ENCODE measurements around the gene SLC7A7. TPM values are rescaled to one million over a fixed set of nuclear protein-coding genes. Genes with fewer than 3 reads are reported as not detected.
"Not testable (repeated sequence)": the region's sequence is repeated elsewhere in the genome, so short reads cannot be mapped to it uniquely, and the experiment has no call there.

Gene SLC7A7
- total and polyA plus RNA-seq, 10 of the 15 experiments (the other 5 are each of a cell fraction or from before 2014, with no cell fraction given) = 27.8 to 79.2 (median 50.8) TPM

DNA sequence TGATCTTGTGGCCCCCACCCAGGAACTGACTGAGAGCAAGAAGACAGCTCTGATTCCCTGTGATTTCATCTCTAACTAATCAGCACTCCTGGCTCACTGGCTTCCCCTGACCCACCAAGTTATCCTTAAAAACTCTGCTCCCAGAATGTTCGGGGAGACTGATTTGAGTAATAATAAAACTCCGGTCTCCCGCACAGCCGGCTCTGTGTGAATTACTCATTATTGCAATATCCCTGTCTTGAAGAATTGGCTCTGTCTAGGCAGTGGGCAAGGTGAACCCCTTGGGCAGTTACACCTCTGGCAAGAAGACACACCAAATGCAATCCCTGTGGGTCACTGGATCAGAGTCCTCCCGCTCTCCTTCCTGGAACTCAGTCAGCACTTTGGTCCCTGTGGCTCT is 21.3 kb downstream of the SLC7A7 start:
- RAD21 ChIA-PET (ENCODE audit: unreplicated experiment) = interaction anchor here (0.9 to 9.8 kb wide), 6 partner anchors 15 to 224 kb away, joined by 3 to 219 read pairs (median 4); partner anchors contain the start of genes OXA1L and SLC7A7
- peak overlapping the region; percentile 32; the same call in 1 of the 2 replicates for H3K9ac ChIP-seq (ENCODE audit: control insufficient read depth, insufficient read depth, low read length)
- TSS peak; percentile 47 for BruUV-seq (replicated peaks)
- H2AFZ ChIP-seq (ENCODE audit: control insufficient read depth, low read depth, low read length) = no peak overlapping the region
- H3K79me2 ChIP-seq (ENCODE audit: control insufficient read depth, insufficient read depth, low read length) = peaks cover 32% of the 10 kb centered on the region
- WGBS (ENCODE audit: insufficient coverage, insufficient replicate concordance, low lambda C conversion rate, missing lambda C conversion rate) = 77% methylated on average over 5 of the region's 5 CpGs
- no peaks in the 10 kb centered on the region for H3K27me3 ChIP-seq (replicated peaks in 1 of 2; ENCODE audit: control insufficient read depth in 2 of 2, insufficient read depth in 2 of 2, low read length in 1 of 2)
- FAIRE-seq = no peak
- intact Hi-C loops (cut with micrococcal nuclease; ENCODE audit: unreplicated experiment) = loop anchor here (10.0 kb wide), 1 partner anchor 309 kb away; no protein-coding TSS in a partner anchor
- POLR2A ChIA-PET = interaction anchor here (0.8 to 11.3 kb wide), 5 partner anchors 15 to 77 kb away, joined by 4 to 245 read pairs (median 5); partner anchors contain the start of genes LRP10, OXA1L and SLC7A7
- peak overlapping the region; percentile 78 for H3K4me2 ChIP-seq (ENCODE audit: control insufficient read depth, insufficient read depth)
- no peaks in the 10 kb centered on the region for H4K20me1 ChIP-seq (ENCODE audit: control insufficient read depth, insufficient read depth)
- DNase-seq (ENCODE audit: low read depth, low spot score) = no peak
- SMC1A ChIA-PET (ENCODE audit: uncharacterized antibody, unreplicated experiment) = interaction anchor here (0.8 to 20.3 kb wide), 6 partner anchors 16 to 214 kb away, joined by 3 to 395 read pairs (median 6); partner anchors contain the start of gene SLC7A7
- peak overlapping the region; percentile 75 for H3K27ac ChIP-seq (ENCODE audit: control insufficient read depth, insufficient read depth)
- TF ChIP-seq SMARCA5 (IDR thresholded peaks at IDR 0.05) = no peak
- no peak for TF ChIP-seq NRF1 (conservative IDR thresholded peaks at IDR 0.05; ENCODE audit: low read depth, low read length)
- TF ChIP-seq ATF2 (IDR thresholded peaks at IDR 0.05; ENCODE audit: low read length) = no peak
- TF ChIP-seq FOXM1 (IDR thresholded peaks at IDR 0.05; ENCODE audit: low read depth, low read length) = peak; percentile 20; the same call in 1 of the 2 replicates
- no peak for TF ChIP-seq HDGF (IDR thresholded peaks at IDR 0.05)
- no peak for TF ChIP-seq KDM1A (IDR thresholded peaks at IDR 0.05; ENCODE audit: borderline replicate concordance)
- TF ChIP-seq RB1 (IDR thresholded peaks at IDR 0.05; ENCODE audit: borderline replicate concordance) = no peak
- no peak for TF ChIP-seq RCOR1 (conservative IDR thresholded peaks at IDR 0.05; ENCODE audit: low read depth, low read length)
- H3K9me3 ChIP-seq (replicated peaks; ENCODE audit: control insufficient read depth, insufficient read depth, low read length) = no peaks in the 10 kb centered on the region; the same call in 2 of the 3 replicates
- peak overlapping the region; percentile 13; the same call in 1 of the 2 replicates for H3K4me3 ChIP-seq
- in situ Hi-C loops (cut with MboI) = no loop called here
- CTCF ChIA-PET = interaction anchor here (0.9 to 4.1 kb wide), 9 partner anchors 10 to 224 kb away, joined by 3 to 37 read pairs (median 5); partner anchors contain the start of genes ABHD4 and SLC7A7
- no peak for ATAC-seq
- peaks cover 0 to 2% of the 10 kb centered on the region in 2 experiments; a peak in 2 of 4 replicates for H3K36me3 ChIP-seq (ENCODE audit: control insufficient read depth in 2 of 2, insufficient read depth in 2 of 2, low read length in 1 of 2)
- peaks cover 68% of the 10 kb centered on the region for H3K4me1 ChIP-seq (ENCODE audit: control insufficient read depth, insufficient read depth, low read length)

DNA sequence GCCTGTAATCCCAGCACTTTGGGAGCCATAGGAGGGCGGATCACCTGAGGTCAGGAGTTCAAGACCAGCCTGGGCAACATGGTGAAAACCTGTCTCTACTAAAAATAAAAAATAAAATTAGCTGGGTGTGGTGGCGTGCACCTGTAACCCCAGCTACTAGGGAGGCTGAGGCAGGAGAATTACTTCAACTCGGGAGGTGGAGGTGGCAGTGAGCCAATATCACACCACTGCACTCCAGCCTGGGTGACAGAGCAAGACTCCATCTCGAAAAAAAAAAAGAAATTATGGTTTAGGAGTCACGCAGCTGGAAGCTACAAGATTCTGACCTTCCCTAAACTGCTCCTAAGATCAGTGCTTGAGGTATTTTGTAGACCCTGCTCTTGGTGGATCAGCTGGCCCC is 21.7 kb downstream of the SLC7A7 start:
- POLR2A ChIA-PET = interaction anchor here (0.9 to 11.3 kb wide), 3 partner anchors 15 to 37 kb away, joined by 3 to 245 read pairs (median 4); partner anchors contain the start of gene SLC7A7
- peaks cover 31% of the 10 kb centered on the region for H3K79me2 ChIP-seq (ENCODE audit: control insufficient read depth, insufficient read depth, low read length)
- CTCF ChIA-PET = interaction anchor here (1.1 to 2.7 kb wide), 5 partner anchors 10 to 223 kb away, joined by 3 to 16 read pairs (median 5); no protein-coding TSS in a partner anchor
- H4K20me1 ChIP-seq (ENCODE audit: control insufficient read depth, insufficient read depth); FAIRE-seq; H3K9me3 ChIP-seq (replicated peaks; ENCODE audit: control insufficient read depth, insufficient read depth, low read length); H3K27me3 ChIP-seq (replicated peaks in 1 of 2; ENCODE audit: control insufficient read depth in 2 of 2, insufficient read depth in 2 of 2, low read length in 1 of 2); H2AFZ ChIP-seq (ENCODE audit: control insufficient read depth, low read depth, low read length); H3K4me3 ChIP-seq; BruUV-seq (replicated peaks); DNase-seq (ENCODE audit: low read depth, low spot score); in situ Hi-C loops (cut with MboI); H3K36me3 ChIP-seq (ENCODE audit: control insufficient read depth in 2 of 2, insufficient read depth in 2 of 2, low read length in 1 of 2); ATAC-seq; H3K9ac ChIP-seq (ENCODE audit: control insufficient read depth, insufficient read depth, low read length): not testable (repeated sequence)
- peaks cover 66% of the 10 kb centered on the region for H3K4me1 ChIP-seq (ENCODE audit: control insufficient read depth, insufficient read depth, low read length)
- SMC1A ChIA-PET (ENCODE audit: uncharacterized antibody, unreplicated experiment) = interaction anchor here (1.2 to 20.3 kb wide), 5 partner anchors 15 to 215 kb away, joined by 3 to 395 read pairs (median 8); partner anchors contain the start of gene SLC7A7
- H3K27ac ChIP-seq (ENCODE audit: control insufficient read depth, insufficient read depth) = peak overlapping the region; percentile 75
- RAD21 ChIA-PET (ENCODE audit: unreplicated experiment) = interaction anchor here (0.9 to 9.8 kb wide), 5 partner anchors 15 to 224 kb away, joined by 3 to 219 read pairs (median 4); partner anchors contain the start of genes OXA1L and SLC7A7
- intact Hi-C loops (cut with micrococcal nuclease; ENCODE audit: unreplicated experiment) = loop anchor here (10.0 kb wide), 1 partner anchor 309 kb away; no protein-coding TSS in a partner anchor
- 0 out of 2 replicates have a peak overlapping the region, but pooled peaks have one; percentile 78 for H3K4me2 ChIP-seq (ENCODE audit: control insufficient read depth, insufficient read depth)
- WGBS (ENCODE audit: insufficient coverage, insufficient replicate concordance, low lambda C conversion rate, missing lambda C conversion rate) = 65% methylated on average over 5 of the region's 5 CpGs

Data from GM12878 (cell line).